Brain microvascular endothelial cell (primary cell): ENCODE measurements around the gene APOA4.

Experiments
- DNase-seq: peaks from one replicate; pipeline ENCODE4 v3.0.0-alpha.2; 2020
- H3K27ac ChIP-seq: fragments of 250-450 bp; sonication (Bioruptor Pico); 2 replicates; pipeline ENCODE4 v1.5.1; 2020; ENCODE audit warnings: mild to moderate bottlenecking, moderate library complexity
- H3K27me3 ChIP-seq: fragments of 250-450 bp; sonication (Bioruptor Pico); replicated peaks from 2 replicates; pipeline ENCODE4 v1.5.1; 2020; ENCODE audit warnings: mild to moderate bottlenecking
- H3K36me3 ChIP-seq: fragments of 250-450 bp; sonication (Bioruptor Pico); replicated peaks from 2 replicates; pipeline ENCODE4 v1.5.1; 2020; ENCODE audit warnings: mild to moderate bottlenecking
- H3K4me3 ChIP-seq: 2 replicates; pipeline ENCODE4 v1.5.1; 2011; ENCODE audit warnings: low read depth, mild to moderate bottlenecking, control low read depth, low read length, moderate library complexity
- in situ Hi-C: cut with HindIII; loops from 2 replicates; pipeline ENCODE4 v1.10.0; 2017; ENCODE audit warnings: low sequenced_read_pairs, low pct_ligation_motif_present
- TF ChIP-seq, protein P1 (sequence below): IDR thresholded peaks from 2 replicates; pipeline ENCODE4 v1.5.1; 2011; ENCODE audit warnings: low read depth, mild to moderate bottlenecking, moderate library complexity, low read length, control low read depth, inconsistent platforms; ENCODE audit errors: missing control alignments

APOA4 gene

DNA sequence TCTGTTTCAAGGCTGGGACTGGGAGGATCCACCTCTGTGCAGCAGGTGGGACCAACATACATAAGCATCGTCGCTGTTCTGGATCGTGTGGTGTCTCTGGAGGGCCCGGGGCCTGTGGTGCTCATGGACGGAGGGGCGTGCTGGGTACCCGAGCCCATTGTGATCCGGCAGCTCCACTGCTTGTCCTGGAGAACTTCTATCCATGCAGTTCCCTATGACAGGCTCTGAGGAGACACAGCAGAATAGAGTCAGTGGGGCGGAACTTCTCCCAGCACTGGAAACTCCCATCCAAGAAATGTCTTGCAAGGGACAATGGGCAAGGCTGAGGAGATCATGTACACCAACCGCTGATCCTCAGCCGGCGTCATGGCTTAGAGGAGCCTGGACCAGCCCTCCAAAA lies 26.0 kb upstream of the APOA4 start:
- no peak overlapping the region for H3K27ac ChIP-seq
- no peaks in the 10 kb centered on the region for H3K27me3 ChIP-seq
- in situ Hi-C loops = no loop called here
- no peak for DNase-seq
- no peak overlapping the region for H3K4me3 ChIP-seq
- TF ChIP-seq, protein P1, sequence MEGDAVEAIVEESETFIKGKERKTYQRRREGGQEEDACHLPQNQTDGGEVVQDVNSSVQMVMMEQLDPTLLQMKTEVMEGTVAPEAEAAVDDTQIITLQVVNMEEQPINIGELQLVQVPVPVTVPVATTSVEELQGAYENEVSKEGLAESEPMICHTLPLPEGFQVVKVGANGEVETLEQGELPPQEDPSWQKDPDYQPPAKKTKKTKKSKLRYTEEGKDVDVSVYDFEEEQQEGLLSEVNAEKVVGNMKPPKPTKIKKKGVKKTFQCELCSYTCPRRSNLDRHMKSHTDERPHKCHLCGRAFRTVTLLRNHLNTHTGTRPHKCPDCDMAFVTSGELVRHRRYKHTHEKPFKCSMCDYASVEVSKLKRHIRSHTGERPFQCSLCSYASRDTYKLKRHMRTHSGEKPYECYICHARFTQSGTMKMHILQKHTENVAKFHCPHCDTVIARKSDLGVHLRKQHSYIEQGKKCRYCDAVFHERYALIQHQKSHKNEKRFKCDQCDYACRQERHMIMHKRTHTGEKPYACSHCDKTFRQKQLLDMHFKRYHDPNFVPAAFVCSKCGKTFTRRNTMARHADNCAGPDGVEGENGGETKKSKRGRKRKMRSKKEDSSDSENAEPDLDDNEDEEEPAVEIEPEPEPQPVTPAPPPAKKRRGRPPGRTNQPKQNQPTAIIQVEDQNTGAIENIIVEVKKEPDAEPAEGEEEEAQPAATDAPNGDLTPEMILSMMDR = no peak
- H3K36me3 ChIP-seq = peaks cover 10% of the 10 kb centered on the region

DNA sequence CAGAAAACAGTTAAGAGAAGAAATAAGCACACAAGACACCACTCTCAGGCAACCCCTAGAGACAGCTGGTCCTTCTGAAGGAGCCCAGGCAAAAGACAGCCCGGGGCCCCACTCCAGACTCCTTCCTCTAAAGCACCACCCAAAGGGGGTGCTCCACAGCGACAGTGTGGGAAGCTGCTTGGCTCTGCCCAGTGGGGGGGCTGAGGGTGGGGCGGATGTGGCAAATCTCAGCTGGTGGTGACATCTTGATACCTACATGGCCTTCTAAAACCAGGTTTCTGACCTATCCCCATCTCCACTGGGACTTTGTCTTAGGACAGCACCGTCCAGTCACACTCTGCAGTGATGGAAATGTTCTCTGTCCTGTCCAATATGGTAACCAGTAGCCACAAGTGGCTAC lies 24.5 kb upstream of the APOA4 start:
- DNase-seq = no peak
- TF ChIP-seq, protein P1 = no peak
- in situ Hi-C loops = no loop called here
- no peak overlapping the region for H3K27ac ChIP-seq
- peaks cover 10% of the 10 kb centered on the region for H3K36me3 ChIP-seq
- H3K4me3 ChIP-seq = no peak overlapping the region
- no peaks in the 10 kb centered on the region for H3K27me3 ChIP-seq

DNA sequence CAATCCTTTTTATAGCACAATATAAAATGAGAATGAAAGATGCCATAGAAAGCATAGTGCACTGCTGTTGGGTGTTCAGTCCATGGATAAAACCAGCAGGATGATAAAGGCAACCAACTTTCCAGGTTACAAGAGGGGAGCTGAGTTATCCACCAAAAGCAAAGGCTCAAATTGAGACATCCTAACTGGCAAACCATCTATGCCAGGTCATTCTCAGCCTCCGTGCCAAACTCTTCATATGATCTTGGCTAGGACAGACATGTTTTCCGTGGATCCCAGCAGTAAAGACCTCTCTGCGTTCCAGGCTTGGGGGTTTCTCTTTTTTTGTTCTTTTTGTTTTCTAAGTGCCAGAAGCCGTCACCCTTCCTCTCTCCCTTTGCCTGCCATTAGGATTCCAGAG lies 21.6 kb upstream of the APOA4 start:
- TF ChIP-seq, protein P1 = no peak
- Histone ChIP-seq H3K4me3 (no peak overlapping the region), H3K36me3 (peaks cover 10% of the 10 kb centered on the region), H3K27ac (no peak overlapping the region), H3K27me3 (no peaks in the 10 kb centered on the region)
- in situ Hi-C loops = no loop called here
- DNase-seq = no peak

DNA sequence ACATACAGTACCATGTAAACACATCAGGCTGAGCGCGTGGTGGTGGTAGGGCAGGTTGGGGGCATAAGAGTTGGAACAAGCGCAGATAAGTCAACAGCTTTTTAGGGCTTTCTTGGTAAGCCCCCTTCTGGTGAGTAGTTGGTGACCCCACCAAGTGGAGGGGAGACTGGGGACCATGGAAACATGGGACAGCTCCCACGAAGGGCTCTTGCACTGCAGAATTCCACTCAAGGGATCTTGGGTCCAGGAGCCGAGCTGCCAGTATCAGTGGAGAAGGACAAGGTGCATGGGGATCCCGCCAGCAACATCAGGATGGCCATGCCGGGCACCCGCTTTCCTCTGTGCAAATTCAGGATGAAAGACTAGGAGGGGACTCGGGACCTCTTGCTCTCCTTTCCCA lies 20.6 kb upstream of the APOA4 start:
- no peak for DNase-seq
- in situ Hi-C loops = no loop called here
- TF ChIP-seq, protein P1 = no peak
- H3K27me3 ChIP-seq = no peaks in the 10 kb centered on the region
- H3K4me3 ChIP-seq = no peak overlapping the region
- H3K27ac ChIP-seq = no peak overlapping the region
- H3K36me3 ChIP-seq = peaks cover 10% of the 10 kb centered on the region

DNA sequence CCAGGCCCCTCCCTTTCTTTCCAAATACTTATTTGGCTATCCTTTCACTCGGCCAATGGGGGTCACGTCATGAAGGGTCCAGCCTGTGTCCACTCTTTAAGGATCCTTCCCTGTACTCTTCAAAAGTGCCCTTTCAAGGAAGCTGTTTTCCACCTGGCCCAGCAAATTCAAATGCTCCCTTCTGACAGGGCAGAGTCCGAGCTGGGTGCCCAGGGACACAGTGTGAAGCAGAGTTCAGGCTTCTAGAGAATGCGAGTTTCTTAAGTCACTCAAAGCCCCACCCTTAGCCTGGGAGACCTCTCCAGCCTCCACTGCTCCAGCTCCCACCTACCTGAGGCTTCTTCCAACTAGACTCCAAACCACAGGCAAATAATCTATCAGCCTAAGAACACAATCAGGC lies 19.8 kb upstream of the APOA4 start:
- Histone ChIP-seq H3K4me3 (no peak overlapping the region), H3K36me3 (peaks cover 10% of the 10 kb centered on the region), H3K27ac (no peak overlapping the region), H3K27me3 (no peaks in the 10 kb centered on the region)
- in situ Hi-C loops = no loop called here
- DNase-seq = no peak
- TF ChIP-seq, protein P1 = no peak

DNA sequence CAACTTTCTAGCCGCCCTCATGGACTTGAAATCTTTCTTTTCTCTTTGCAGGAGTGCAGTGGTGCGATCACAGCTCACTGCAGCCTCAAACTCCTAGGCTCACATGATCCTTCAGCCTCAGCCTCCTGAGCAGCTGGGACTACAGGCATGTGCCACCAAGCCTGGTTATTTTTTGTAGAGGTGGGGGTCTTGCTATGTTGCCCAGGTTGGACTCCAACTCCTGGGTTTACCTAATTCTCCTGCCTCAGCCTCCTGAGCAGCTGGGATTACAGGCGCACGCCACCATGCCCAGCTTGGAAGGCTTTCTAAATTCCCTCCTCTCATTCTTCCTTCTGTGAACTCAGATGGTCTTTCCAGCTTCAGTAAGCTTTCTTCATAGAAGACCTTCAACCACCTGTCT lies 19.0 kb upstream of the APOA4 start:
- in situ Hi-C loops = no loop called here
- TF ChIP-seq, protein P1 = no peak
- Histone ChIP-seq H3K27ac (no peak overlapping the region), H3K4me3 (no peak overlapping the region), H3K27me3 (no peaks in the 10 kb centered on the region), H3K36me3 (peaks cover 10% of the 10 kb centered on the region)
- DNase-seq = no peak
